HepG2 (cell line): ENCODE results near the gene PRR23E. TPM values are rescaled to one million over a fixed set of nuclear protein-coding genes. Genes with fewer than 3 reads are reported as not detected.

Source experiments
- CCDC6 ChIP-seq: sonication (generic); formaldehyde crosslinking; IDR thresholded peaks from 2 replicates; pipeline ENCODE4 v1.8.1; 2022; ENCODE audit warnings: mild to moderate bottlenecking, missing genetic modification reagents, moderate library complexity
- DNMT3B ChIP-seq: conservative IDR thresholded peaks from 2 replicates; pipeline ENCODE4 v1.6.1; 2016; ENCODE audit warnings: missing biosample characterization, control low read depth
- EEA1 ChIP-seq: sonication (generic); formaldehyde crosslinking; IDR thresholded peaks from 2 replicates; pipeline ENCODE4 v1.5.1; 2020; ENCODE audit warnings: mild to moderate bottlenecking, missing genetic modification reagents, borderline replicate concordance
- GATAD1 ChIP-seq: IDR thresholded peaks from 2 replicates; pipeline ENCODE4 v1.6.1; 2016; ENCODE audit warnings: missing genetic modification reagents, missing compliant biosample characterization
- HNRNPH1 ChIP-seq: fragments of 200-400 bp; formaldehyde crosslinking; optimal IDR thresholded peaks from 2 replicates; pipeline ENCODE3; 2017; ENCODE audit warnings: mild to moderate bottlenecking, low read depth, low read length
- NFKBIZ ChIP-seq: IDR thresholded peaks from 2 replicates; pipeline ENCODE4 v1.6.1; 2018; ENCODE audit warnings: missing genetic modification reagents, missing compliant biosample characterization
- SOX6 ChIP-seq, 2 experiments: fragments of 450-650 bp in 1 of 2; sonication (generic) in 1 of 2; formaldehyde crosslinking in 1 of 2; IDR thresholded peaks; 2 replicates each; pipeline versions ENCODE4 v1.4.0 to v1.6.1; 2017 to 2020; ENCODE audit warnings: antibody characterized with exemption in 1 of 2, mild to moderate bottlenecking in 1 of 2, missing genetic modification reagents in 1 of 2
- ZBTB40 ChIP-seq, 2 experiments: fragments of 450-650 bp in 1 of 2; sonication (generic) in 1 of 2; formaldehyde crosslinking in 1 of 2; IDR thresholded peaks; 2 replicates each; pipeline versions ENCODE4 v1.6.1 to v1.8.0; 2016 to 2022; ENCODE audit warnings: antibody characterized with exemption in 1 of 2, mild to moderate bottlenecking in 1 of 2, missing genetic modification reagents in 1 of 2
- ZNF121 ChIP-seq: sonication (generic); formaldehyde crosslinking; IDR thresholded peaks from 2 replicates; pipeline ENCODE4 v1.5.0; 2020; ENCODE audit warnings: mild to moderate bottlenecking, missing genetic modification reagents
- ZNF232 ChIP-seq: sonication (generic); formaldehyde crosslinking; IDR thresholded peaks from 2 replicates; pipeline ENCODE4 v1.4.0; 2020; ENCODE audit warnings: missing genetic modification reagents, borderline replicate concordance
- ZSCAN21 ChIP-seq: sonication (generic); formaldehyde crosslinking; IDR thresholded peaks from 2 replicates; pipeline ENCODE4 v1.8.0; 2022; ENCODE audit warnings: mild to moderate bottlenecking, missing genetic modification reagents, moderate library complexity, borderline replicate concordance
- polyA plus RNA-seq, 8 experiments: library from polyadenylated mRNA; depleted of rRNA in 3 of 8; stranded (reverse) in 7 of 8; unstranded in 1 of 8; fragments of >200 nt; fragmentation: Illumina TruSeq in 4 of 8; extraction: Trizol in 4 of 8; gene quantifications; 2 replicates each; pipeline versions ENCODE4 v1.2.1 to v1.2.3, GENCODE V29; 2011 to 2016; ENCODE audit warnings: low read depth in 4 of 8, missing spikeins in 1 of 8, mixed read lengths in 1 of 8; ENCODE audit not compliant: insufficient read depth in 1 of 8
- total RNA-seq, 5 experiments: library from RNA; depleted of rRNA; stranded (reverse); fragments of >200 nt; fragmentation: Illumina TruSeq; extraction: Trizol; gene quantifications; 2 replicates each; pipeline ENCODE4 v1.2.3, GENCODE V29; 2016; ENCODE audit warnings: low read depth in 1 of 5
- TF ChIP-seq, protein P1 (sequence below): sonication (generic); formaldehyde crosslinking; IDR thresholded peaks from 2 replicates; pipeline ENCODE4 v1.4.0; 2020; ENCODE audit warnings: low read depth, mild to moderate bottlenecking, missing genetic modification reagents

PRR23E gene
- total and polyA plus RNA-seq, 2 of the 13 experiments (the other 11 are each of a cell fraction or from before 2014, with no cell fraction given) = not detected

DNA sequence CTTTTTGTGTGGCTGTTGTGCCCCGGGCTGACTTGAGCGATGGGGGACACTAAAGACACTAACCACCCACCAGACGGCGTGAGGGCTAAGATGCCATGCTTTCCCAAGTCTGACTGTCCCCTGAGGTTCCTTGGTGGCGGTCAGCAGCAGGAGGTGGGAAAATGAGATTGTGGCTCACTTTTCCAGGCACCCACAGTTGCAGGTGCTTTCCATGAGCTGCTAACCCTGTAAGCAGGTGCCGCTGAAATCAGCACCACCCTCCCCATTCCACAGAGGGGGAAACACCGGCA, 17.7 kb downstream of the PRR23E start (continued):
- TF ChIP-seq ZNF121 (CRISPR knock-in tag) (no peak), CCDC6 (CRISPR knock-in tag) (no peak), HNRNPH1 (no peak), ZSCAN21 (no peak), DNMT3B (CRISPR knock-in tag) (no peak), ZBTB40 (IDR thresholded peaks at IDR 0.05) (no peak), ZBTB40 (CRISPR knock-in tag; IDR thresholded peaks at IDR 0.05) (no peak), NFKBIZ (CRISPR knock-in tag) (no peak), EEA1 (CRISPR knock-in tag) (no peak), SOX6 (IDR thresholded peaks at IDR 0.05) (no peak), SOX6 (CRISPR knock-in tag; IDR thresholded peaks at IDR 0.05) (no peak), ZNF232 (CRISPR knock-in tag) (no peak), GATAD1 (CRISPR knock-in tag) (no peak)
- TF ChIP-seq, protein P1, sequence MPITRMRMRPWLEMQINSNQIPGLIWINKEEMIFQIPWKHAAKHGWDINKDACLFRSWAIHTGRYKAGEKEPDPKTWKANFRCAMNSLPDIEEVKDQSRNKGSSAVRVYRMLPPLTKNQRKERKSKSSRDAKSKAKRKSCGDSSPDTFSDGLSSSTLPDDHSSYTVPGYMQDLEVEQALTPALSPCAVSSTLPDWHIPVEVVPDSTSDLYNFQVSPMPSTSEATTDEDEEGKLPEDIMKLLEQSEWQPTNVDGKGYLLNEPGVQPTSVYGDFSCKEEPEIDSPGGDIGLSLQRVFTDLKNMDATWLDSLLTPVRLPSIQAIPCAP (CRISPR knock-in tag) = no peak
- TF ChIP-seq, all 625 proteins: peak for 0
